ENCODE measurements around the gene TENM3. TPM values are rescaled to one million over a fixed set of nuclear protein-coding genes. Genes with fewer than 3 reads are reported as not detected.
A peak's percentile ranks its signal among the peaks of the same experiment; 100 is the strongest.

TENM3 gene
- total RNA-seq, 1 donor from 2014 or later = 106 TPM

GRCh38 chr4:182246401-182247205 is 3.4 kb downstream of the TENM3 start:
- H3K27me3 Mint-ChIP-seq (ENCODE audit: low read depth) = no peaks in the 10 kb centered on the region
- peak overlapping the region; percentile 90 for H3K27ac Mint-ChIP-seq
- H3K4me3 Mint-ChIP-seq = peak overlapping the region; percentile 52
- peak in 1 of 2 experiments; percentile 50 for DNase-seq (ENCODE audit: low spot score in 2 of 2, unreplicated experiment in 2 of 2)
- TF ChIP-seq, protein P1, sequence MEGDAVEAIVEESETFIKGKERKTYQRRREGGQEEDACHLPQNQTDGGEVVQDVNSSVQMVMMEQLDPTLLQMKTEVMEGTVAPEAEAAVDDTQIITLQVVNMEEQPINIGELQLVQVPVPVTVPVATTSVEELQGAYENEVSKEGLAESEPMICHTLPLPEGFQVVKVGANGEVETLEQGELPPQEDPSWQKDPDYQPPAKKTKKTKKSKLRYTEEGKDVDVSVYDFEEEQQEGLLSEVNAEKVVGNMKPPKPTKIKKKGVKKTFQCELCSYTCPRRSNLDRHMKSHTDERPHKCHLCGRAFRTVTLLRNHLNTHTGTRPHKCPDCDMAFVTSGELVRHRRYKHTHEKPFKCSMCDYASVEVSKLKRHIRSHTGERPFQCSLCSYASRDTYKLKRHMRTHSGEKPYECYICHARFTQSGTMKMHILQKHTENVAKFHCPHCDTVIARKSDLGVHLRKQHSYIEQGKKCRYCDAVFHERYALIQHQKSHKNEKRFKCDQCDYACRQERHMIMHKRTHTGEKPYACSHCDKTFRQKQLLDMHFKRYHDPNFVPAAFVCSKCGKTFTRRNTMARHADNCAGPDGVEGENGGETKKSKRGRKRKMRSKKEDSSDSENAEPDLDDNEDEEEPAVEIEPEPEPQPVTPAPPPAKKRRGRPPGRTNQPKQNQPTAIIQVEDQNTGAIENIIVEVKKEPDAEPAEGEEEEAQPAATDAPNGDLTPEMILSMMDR (IDR thresholded peaks at IDR 0.05; ENCODE audit: unreplicated experiment) = no peak
- peaks cover 3% of the 10 kb centered on the region for H3K9me3 Mint-ChIP-seq
- peaks cover 32% of the 10 kb centered on the region for H3K4me1 Mint-ChIP-seq
- peaks cover 7% of the 10 kb centered on the region for H3K36me3 Mint-ChIP-seq

DNA sequence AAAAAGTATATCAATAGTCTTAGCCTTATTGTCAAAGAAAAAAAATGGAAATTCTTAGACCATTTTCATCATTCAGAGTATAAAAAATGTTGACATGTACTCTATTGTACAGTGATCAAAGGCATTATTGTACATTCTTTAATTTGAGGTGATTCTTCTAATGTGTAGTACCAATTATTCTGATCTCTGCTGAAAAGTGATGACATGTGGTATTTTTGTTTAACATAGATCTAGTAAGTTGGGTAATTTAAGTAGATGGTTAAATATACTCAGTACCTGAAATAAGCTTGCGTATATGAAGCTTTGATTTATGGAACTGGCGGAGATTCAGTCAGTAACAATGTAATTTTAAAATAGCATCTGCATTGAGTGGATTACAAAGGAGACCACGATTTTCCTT is 5.1 kb downstream of the TENM3 start:
- Mint-ChIP-seq H3K36me3 (peaks cover 3% of the 10 kb centered on the region), H3K9me3 (no peaks in the 10 kb centered on the region), H3K4me3 (no peak overlapping the region), H3K27me3 (ENCODE audit: low read depth) (no peaks in the 10 kb centered on the region), H3K27ac (no peak overlapping the region), H3K4me1 (peaks cover 31% of the 10 kb centered on the region)
- no peak for DNase-seq (ENCODE audit: low spot score in 2 of 2, unreplicated experiment in 2 of 2)
- TF ChIP-seq, protein P1 (IDR thresholded peaks at IDR 0.05; ENCODE audit: unreplicated experiment) = no peak

DNA sequence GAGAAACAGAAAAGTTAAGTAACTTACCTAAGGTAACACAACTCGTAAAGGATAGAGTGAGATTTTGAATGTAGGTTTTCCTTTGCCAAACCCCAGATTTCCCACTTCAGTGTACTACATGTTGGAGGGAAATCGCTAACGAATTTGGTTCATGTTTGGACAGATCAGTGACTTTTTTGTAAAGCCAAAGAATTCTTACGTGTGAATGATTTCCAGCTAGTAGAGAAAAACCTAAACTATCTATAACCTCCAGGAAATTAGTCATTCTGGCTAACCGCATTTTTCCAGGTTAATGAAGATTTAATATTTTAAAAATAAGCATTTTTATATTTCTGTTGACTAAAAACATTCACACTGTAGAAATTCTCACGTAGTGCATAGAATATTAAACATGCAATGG is 7.2 kb downstream of the TENM3 start:
- DNase-seq (ENCODE audit: low spot score in 2 of 2, unreplicated experiment in 2 of 2) = no peak
- TF ChIP-seq, protein P1 (IDR thresholded peaks at IDR 0.05; ENCODE audit: unreplicated experiment) = no peak
- Mint-ChIP-seq H3K27ac (no peak overlapping the region), H3K9me3 (no peaks in the 10 kb centered on the region), H3K27me3 (ENCODE audit: low read depth) (no peaks in the 10 kb centered on the region), H3K4me1 (peaks cover 31% of the 10 kb centered on the region), H3K36me3 (peaks cover 3% of the 10 kb centered on the region), H3K4me3 (no peak overlapping the region)

DNA sequence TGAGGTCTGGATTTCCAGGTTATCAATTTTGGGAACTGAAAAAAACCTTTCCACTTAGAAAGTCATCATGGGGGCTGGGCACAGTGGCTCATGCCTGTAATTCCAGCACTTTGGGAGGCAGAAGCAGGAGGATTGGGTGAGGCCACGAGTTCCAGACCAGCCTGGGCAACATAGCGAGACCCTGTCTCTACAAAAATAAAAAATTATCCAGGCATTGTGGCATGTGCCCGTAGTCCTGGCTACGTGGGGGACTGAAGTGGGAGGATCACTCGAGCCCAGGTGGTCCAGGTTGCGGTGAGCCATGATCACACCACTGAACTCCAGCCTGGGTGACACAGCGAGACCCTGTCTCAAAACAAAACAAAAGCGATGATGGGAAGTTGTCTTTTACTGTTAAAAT is 7.9 kb downstream of the TENM3 start:
- H3K36me3 Mint-ChIP-seq = peaks cover 3% of the 10 kb centered on the region
- H3K4me3 Mint-ChIP-seq = no peak overlapping the region
- peaks cover 24% of the 10 kb centered on the region for H3K4me1 Mint-ChIP-seq
- no peaks in the 10 kb centered on the region for H3K27me3 Mint-ChIP-seq (ENCODE audit: low read depth)
- H3K27ac Mint-ChIP-seq = no peak overlapping the region
- H3K9me3 Mint-ChIP-seq = no peaks in the 10 kb centered on the region
- TF ChIP-seq, protein P1 (IDR thresholded peaks at IDR 0.05; ENCODE audit: unreplicated experiment) = no peak
- no peak for DNase-seq (ENCODE audit: low spot score in 2 of 2, unreplicated experiment in 2 of 2)

- TF ChIP-seq, protein P1 (IDR thresholded peaks at IDR 0.05; ENCODE audit: unreplicated experiment) = no peak
- no peak overlapping the region for H3K4me3 Mint-ChIP-seq
- peaks cover 3% of the 10 kb centered on the region for H3K36me3 Mint-ChIP-seq
- peaks cover 14% of the 10 kb centered on the region for H3K4me1 Mint-ChIP-seq
- DNase-seq (ENCODE audit: low spot score in 2 of 2, unreplicated experiment in 2 of 2) = no peak
- no peak overlapping the region for H3K27ac Mint-ChIP-seq
- no peaks in the 10 kb centered on the region for H3K27me3 Mint-ChIP-seq (ENCODE audit: low read depth)
- H3K9me3 Mint-ChIP-seq = peaks cover 4% of the 10 kb centered on the region
These were observed 9.0 kb downstream of the TENM3 start for GRCh38 chr4:182252220-182252619.

All from mesothelial cell of epicardium (in vitro differentiated cells).